GM11168 (cell line): ENCODE results near the gene JPH4.

Experiments used
- in situ Hi-C: fragments of 300-500 bp; cut with MboI; formaldehyde crosslinking; loops from one replicate; pipeline ENCODE4 v1.12.0; 2022; ENCODE audit warnings: low sequenced_read_pairs; ENCODE audit not compliant: unreplicated experiment

The JPH4 gene

DNA sequence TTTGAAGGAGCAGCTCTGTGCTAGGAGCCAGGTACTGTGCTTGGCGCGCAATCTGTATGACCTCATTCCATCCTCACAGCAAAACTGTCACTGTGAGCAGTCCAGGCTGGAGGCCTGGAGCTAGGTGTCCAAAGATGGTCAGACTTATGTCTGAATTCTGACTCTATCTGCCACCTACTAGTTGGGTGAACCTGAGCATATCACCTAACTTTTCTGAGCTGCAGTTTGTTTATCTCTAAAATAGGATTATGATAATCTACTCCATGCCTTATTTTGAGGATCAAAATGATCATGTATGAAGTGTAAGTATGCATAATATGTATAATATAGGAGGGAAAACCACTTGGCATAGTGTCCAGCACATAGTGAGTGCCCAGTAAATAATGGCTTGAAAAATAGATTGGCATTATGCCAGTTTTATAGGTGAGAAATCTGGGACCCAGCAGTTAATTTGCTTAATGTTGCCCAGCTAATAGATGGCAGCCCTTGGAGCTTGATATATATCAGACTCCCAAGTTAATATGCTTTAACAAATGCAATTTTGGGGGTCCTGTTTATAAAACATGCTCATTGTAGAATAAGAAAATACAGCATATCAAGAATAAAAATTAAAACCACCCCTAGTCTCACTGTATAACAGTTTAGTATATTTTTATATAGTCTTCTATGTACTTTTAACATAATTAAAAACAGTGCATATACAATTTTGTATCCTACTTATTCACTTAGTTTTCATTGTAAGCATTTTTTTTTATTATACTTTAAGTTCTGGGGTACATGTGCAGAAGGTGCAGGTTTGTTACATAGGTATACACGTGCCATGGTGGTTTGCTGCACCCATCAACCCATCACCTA lies 4.5 kb upstream of the JPH4 start:
- in situ Hi-C loops = no loop called here

DNA sequence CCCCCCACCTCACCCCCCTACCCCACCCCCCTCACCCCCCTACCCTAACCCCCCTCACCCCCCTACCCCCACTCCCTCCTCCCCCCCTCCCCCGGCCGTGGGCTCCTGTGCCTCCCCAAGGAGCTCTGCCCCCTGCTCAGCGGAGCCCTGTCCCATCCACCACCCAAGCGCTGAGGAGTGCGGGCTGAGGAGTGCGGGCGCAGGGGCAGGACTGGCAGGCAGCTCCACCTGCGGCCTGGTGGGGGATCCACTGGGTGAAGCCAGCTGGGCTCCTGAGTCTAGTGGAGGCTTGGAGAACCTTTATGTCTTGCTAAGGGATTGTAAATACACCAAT lies 2.3 kb upstream of the JPH4 start:
- in situ Hi-C loops = no loop called here

DNA sequence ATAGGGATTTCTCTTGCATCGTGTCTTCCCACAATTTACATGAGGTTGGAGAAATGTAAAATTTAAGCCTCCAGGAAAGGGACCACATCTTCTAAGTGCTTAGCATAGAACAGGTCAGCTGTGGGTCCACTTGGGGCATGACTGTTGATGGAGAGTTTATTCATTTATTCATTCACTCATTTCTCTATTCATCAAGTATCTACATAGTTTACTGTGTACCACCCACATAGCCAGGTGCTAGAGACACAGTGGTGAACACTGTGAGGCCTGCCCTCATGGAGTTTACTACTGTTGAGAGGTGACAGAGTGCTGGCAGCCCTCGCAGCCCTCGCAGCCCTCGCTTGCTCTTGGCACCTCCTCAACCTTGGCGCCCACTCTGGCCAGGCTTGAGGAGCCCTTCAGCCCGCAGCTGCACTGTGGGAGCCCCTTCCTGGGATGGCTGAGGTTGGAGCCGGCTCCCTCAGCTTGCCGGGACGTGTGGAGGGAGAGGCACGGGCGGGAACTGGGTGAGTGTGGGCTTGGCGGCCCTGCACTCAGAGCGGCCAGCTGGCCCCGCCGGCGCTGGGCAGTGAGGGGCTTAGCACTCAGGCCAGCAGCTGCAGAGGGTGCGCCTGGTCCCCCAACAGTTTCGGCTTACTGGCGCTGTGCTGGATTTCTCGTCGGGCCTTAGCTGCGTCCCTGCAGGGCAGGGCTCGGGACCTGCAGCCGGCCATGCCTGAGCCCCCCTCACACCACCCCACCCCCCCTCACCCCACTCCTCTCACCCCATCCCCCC lies 1.7 kb upstream of the JPH4 start:
- in situ Hi-C loops = no loop called here

DNA sequence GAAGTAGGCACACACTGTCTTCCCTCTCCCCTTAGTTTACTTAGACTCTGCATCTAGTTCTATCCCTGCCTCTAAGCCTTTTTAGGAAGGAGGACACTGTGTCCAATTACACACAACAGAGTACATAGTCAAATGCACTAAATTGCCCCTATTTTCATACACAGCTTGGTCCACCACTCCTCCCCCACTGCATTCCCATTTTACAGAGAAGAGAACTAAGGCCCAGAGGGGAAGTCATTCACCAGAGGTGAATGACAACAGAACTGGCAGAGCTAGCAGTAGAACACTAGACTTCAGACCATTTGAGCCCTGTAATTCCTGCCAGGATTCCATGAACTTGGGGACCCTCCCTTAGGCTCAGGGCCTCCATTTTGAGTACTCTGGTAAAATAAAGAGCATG lies 1.1 kb upstream of the JPH4 start:
- in situ Hi-C loops = no loop called here

DNA sequence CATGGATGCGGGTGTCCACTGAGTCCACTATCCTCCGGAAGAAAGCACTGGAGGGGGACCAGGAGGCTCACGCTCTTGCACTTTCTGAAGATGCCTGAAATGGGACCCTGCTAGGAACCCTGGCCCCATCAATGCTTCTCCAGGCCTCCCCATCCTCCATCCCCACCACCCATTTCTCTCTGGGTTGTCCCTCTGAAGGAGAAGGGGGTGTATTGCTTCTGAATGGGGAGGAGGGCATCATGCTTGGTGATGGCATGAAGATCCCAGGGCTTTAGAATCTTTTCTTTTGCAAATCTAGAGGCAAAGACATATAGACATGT lies 681 bp upstream of the JPH4 start:
- in situ Hi-C loops = no loop called here

DNA sequence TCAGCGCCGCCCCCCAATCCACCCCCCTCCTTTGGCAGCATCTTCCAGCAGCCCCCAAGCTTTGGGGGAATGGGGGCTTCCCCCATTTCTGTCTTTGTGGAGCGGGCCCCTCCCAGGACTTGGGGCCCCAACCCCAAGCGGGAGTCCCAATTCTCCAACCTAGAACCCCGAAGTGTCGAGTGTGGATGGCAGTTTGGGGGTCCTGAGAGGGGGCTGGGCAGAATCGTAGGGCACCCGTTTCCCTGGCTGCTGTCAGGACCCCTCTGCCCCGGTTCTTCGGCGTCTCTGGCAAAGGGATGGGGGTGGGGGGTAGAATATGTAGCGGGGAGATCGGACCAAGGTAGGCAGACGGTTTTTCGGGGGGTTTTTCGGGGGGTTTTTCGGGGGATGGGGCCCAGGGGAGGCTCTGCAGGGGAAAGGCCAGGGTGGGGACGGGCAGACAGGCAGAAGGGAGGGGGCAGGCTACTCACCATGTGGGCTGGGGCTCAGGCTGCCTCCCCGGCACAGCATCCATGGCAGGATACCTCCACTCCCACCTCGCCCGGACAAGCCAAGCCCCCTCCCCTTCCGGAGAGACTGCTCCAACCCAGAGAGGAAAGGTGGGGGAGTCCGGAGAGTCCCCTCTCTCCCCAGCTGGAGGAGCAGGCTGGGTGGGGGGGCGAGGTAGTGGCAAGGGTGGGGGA lies 739 bp downstream of the JPH4 start:
- in situ Hi-C loops = no loop called here

DNA sequence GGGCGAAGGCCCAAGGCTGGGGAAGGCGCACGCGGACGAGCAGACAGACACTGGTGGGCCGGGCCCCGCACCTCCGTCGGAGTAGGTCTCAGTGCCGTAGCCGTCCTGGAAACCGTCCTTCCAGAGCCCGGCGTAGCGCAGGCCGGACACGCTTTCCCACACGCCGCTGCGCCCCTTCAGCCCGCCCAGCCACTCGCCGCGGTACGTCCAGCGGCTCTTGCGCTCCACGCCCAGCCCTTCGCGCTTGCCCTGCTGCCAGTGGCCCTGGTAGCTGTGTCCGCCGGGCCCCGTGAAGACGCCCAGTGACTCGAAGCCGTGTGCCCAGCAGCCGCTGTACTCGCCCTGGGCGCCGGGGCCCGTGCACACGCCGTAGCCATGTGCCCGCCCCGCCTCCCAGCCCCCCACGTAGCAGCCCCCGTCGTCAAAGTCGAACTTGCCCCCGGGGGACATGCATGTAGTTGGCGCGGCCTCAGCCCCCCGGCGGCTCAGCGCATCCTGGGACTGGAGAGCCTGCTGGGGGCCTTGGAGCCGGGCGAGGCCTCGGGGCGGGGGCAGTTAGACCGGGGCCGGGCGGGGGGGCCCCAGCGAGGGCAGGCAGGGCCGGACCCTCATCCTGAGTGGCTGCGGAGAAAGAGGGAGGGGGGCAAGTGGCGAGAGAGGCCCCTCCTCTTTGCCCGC lies 1.4 kb downstream of the JPH4 start:
- in situ Hi-C loops = no loop called here

DNA sequence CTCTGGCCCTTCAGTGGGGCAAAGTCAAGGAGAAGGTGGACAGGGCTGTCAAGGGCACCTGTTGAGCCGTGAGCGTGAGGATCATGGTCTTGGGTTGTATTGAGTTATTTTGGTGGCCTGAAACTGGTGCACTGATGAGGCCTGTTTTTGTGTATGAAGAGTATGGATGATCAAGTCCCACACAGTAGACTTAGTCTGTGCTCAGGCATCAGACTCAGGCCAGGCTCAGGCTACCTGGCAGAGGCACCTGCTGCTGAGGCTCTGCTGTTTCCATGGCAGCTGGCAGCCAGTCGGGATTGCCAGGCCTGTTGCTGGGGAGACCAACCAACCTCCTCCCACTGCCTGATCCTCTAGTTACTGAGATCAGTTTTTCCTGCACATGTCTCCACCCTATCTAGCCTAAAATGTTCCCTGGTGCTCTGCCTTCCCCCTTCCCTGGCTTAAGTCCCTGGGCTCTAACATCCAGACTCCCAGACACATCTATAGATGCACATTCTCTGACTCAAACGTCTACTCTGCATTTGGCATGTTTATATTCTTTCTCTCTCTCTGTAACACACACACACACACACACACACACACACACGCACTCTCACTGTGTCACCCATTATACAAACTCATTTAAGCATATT lies 5.1 kb downstream of the JPH4 start:
- in situ Hi-C loops = no loop called here

DNA sequence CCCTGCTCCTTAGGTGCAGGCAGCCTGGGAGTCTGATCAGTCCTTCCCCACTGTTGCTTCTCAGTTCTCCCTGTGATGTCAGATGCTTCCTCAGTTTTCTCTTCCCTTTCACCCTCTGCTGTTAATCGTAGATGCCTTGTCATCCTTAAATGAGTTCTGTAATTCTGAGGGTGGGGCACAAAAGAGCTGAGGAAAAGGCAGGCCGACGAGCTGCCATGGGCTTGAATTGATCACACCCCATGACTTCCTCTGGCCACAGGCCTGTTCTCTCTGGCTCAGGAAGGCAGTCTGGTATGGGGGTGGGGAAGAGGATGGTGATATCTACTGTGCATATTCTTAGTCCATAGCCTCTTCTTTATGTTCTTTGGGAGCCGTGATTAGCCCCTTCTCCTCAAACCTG lies 5.8 kb downstream of the JPH4 start:
- in situ Hi-C loops = no loop called here

DNA sequence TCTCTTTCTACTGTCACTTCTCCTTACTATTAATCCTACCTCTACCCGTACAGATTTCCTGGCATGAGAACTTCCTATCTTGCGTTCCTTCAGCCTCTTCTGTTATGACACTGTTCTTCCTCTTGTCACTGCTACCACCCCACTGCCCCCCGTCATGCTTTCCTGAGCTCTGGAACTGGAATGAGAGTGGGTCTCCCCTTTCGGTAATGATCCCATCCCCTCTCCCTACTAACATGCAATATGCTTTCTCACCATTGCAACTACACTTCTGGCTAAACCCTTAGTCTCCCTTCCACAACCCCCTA lies 6.1 kb downstream of the JPH4 start:
- in situ Hi-C loops = no loop called here

DNA sequence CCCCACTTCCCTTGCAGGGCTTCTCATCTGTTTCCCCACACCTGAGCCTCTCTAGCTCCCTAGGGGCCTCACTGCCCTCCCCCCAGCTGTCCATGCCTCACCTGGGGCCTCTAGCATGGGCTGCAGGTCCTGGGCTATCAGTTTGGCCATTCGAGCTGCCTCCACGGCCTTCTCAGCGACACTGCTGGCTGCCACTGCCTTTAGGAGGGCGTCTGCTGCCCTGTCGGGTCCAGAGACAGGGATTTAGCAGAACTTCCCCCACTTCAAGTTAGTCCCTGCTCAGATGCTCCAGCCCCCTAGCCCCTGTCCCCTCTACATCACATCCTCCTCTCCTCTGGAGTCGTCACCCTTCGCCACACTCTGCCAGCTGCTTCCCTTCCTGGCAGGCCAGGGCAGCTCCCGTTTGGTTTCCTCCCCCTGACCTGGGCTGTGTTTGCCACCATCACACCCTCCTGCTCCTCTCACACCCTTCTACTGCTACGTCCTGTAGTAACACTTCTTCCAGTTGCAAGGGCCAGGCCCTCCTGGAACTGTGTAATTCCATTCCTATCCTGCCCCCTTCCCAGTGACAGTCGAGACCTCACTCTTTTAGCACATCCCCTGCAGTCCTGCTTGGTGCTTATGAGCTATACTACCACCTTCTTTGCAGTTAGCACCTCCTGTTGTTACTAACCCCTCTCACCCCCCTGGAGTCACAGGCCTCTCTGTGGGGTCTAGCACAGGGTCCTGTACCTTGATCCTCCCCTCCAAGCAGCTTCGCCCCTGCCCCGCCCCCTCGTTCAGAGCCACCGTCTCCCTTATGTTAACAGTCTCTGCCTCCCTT lies 6.7 kb downstream of the JPH4 start:
- in situ Hi-C loops = no loop called here

DNA sequence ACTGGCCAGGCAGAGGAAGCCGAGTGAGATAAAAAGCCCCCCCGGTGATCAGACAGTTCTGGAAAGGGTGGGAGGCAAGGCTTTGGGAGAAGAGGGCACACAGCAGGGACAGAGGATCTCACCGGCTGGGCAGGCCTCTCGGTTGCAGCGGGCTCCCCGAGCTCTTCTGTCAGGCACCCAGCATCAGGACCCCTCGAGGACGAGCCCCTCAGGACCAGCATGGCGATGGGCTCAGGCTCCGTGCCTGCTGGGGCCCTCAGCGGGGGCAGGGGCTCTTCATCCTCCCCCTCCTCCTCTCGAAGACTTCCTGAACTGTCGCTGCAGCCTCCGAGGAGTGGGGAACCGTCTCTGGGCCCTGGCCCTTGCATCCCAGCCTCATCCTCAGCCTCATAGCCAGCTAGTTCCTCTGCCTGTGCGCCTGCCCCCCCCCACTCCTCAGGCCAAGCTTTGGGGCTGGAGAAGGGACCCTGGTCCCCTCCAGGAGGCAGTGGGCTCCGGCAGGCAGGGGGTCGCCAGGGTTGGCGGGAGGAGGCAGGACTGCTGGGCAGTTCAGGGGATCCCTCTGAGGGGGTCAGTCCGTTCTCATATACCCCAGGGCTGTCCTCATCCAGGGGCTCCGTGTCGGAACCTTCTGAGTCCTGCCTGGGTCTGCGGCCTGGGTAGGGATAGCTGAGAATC lies 7.6 kb downstream of the JPH4 start:
- in situ Hi-C loops = no loop called here

DNA sequence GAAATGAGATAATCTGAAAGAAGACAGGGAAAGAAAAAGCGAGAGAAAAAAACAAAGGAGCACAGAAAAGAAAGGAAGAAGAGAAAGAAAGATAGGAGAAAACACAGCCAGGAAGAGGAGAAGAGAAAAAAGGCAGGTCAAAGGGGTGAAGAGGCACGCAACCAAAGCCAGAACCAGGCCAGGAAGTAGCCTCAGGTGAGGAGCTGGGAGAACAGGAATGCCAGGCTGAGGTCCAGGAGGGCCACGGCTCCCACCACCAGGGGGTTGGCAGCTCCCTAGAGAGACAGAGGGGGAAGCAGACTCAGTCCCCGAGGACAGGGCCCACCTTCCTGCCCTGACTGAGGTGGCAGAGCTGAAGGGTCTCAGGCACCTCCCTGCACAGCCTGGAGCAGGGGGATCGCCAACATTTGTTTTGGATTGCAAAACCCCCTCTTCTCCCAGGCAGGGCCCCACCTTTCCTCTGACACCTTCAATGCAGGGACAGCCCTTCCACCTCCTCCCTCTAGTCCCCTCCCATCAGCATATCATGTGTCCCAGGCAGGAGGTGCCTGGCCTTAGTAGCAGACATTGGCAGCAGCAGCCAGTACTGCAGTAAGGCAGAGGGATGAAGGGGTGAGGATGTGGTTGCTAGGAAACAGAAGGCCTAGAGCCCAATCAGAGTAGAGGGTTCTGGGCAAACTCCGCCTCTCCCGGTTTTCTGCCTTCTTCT lies 9.0 kb downstream of the JPH4 start:
- in situ Hi-C loops = no loop called here

DNA sequence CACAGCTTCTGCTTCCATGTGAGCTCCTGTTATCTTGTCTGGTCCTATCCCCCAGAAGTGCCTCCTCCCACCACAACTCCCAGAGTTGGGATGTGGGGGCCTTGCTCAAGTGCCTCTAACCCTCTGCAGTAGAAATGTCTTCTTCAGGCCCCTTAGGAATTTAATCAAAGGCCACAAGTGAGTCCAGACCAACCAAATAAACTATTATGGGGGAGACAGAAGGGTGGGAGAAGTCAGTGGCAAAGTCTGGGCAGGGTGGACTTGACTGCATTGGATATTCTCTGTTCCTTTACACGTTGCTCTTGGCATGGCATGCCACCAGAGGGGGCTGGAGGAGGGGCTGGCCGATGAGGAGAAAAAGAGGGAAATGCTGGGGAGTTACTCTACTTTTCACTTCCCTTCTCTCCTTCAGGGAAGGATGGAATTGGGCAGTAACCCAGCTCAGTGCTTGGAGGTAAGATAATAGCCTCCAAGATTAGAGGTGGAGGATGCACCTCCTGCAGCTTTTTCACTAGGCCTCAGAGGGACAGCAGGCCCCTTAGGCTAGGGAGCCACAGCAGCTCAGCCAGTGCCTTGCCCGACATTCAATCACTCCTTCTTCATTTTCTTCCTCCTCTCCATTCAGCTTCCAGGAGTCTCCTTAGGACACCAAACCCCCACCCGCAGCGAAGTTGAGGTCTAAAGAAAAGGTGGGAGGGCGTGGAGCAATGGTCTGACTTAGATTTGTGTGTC lies 9.8 kb downstream of the JPH4 start:
- in situ Hi-C loops = no loop called here

DNA sequence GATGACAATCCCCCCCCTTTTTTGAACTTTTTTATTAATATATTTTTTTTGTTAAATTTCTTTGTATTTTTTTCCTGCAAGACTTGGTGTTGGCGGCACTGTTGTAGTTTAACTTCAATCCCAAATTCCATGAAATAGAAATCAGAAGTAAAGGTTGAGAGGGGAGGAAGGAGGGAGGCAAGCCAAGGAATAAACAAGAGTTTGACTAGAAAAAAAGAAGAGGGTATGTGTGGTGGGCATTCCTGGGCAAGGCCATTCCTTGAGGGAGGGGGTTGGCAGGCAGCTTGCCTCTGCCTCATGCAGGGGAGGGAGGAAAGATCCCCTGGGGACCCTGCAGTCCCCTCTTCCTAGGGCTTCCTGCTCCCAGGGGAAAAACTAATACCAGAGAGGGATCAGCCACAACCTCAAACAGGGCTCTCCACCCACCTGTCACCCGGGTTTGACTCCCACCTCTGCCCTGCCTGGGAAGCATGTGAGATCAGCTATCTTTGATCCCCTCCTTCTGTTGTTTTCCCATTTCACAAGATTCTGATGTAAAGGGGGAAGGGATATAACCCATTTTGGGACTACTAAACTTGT lies 10.5 kb downstream of the JPH4 start:
- in situ Hi-C loops = no loop called here

DNA sequence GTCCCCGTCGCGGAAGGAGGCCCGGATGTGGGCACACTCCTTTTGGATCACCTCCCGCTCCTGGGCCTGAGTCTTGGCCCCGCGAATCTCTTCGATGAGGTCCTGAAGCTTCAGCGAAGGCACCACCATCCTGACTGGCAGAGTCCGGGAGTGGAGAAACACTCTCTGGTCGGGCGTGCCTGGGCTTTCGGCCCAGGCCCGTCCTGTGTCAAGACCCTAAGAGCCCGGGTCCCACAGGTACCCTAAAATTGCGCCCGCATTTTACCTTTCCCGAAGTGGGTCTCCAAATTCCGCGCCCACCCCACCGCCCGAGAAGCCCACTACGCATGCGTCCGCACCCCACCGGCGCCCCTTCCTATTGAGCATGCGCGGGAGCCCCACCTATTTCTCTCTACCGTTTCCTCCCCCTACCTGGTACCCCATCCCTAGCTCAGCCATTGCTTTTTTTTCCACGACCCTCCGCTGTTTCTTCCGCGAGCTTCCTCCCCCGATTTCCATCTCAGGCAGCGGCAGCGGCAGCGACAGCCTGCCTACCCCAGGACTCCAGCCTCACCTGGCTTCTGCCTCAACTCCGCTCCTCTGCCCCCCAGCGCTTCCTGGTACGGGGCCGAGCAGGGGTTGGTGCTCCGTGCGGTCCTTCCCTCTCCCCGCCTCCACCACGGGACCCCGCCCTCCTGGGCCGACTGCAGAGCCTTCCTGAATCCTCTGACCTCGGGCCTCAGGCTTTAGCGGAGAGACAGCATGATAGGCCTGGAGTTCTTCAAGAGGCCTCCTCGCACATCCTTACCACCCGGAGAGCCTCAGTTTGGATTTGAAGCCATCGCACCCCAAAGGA lies 11.2 kb downstream of the JPH4 start, which contains the start of gene AP1G2:
TSS of gene AP1G2 (minus strand) at position 606 of the 835 bp plus-strand sequence. CDS start at position 129, 477 bp downstream.
- in situ Hi-C loops = no loop called here

DNA sequence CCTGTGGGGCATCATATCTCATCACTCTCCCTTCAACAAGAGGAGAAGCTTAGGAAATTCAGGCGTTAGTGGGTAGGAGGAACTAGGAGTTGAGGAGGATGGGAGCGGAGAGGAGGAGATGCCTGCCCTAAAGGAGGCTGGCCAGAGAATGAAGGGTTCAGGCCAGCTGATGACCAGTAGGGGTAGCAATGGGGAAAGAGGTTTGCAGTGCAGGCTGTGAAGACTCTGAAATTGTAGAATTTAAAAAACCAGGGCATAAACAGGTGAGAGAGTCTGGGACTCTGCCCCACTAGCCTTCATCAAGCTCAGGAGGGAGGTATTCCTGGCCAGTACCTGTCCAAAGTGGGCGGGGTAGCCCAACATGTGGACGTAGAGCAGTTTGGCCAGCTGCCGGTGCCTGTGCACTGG lies 11.8 kb downstream of the JPH4 start:
- in situ Hi-C loops = no loop called here
